Stimulated activated CD4-positive, alpha-beta T cell treated with anti-CD3 and anti-CD28 coated beads, Interleukin-2, amount 100 ng/mL, for 24 hours (primary cell): ENCODE measurements around the gene TDP1.
"Not testable (repeated sequence)": the region's sequence is repeated elsewhere in the genome, so short reads cannot be mapped to it uniquely, and the experiment has no call there.

Experiments used
- DNase-seq, 2 donors: peaks; one replicate each; pipeline ENCODE4 v3.0.0-alpha.2; 2020

TDP1 gene

GRCh38 chr14:90056826-90057225, 101.1 kb downstream of the TDP1 start:
- DNase-seq: no peak

GRCh38 chr14:90058876-90059458, 103.2 kb downstream of the TDP1 start:
- DNase-seq: no peak

- peak; percentile 51 to 69 for DNase-seq
Measured at GRCh38 chr14:90060312-90060964, 104.7 kb downstream of the TDP1 start.

- DNase-seq: peak in 1 of 2 donors; percentile 14
Measured at GRCh38 chr14:90060965-90061684, 105.4 kb downstream of the TDP1 start.

- peak in 1 of 2 donors; percentile 16 for DNase-seq
Measured at GRCh38 chr14:90061685-90062126, 106.0 kb downstream of the TDP1 start, which contains the start of gene KCNK13. TSS of gene KCNK13 (plus strand) at chr14:90061994. CDS start at chr14:90062206, 212 bp downstream.

GRCh38 chr14:90062127-90062794, 106.5 kb downstream of the TDP1 start:
- DNase-seq: peak in 1 of 2 donors; percentile 24

- no peak for DNase-seq
Measured at GRCh38 chr14:90062822-90063539, 107.3 kb downstream of the TDP1 start.

GRCh38 chr14:90072350-90072749, 116.6 kb downstream of the TDP1 start:
- no peak for DNase-seq

GRCh38 chr14:90079576-90079975, 123.8 kb downstream of the TDP1 start:
- no peak for DNase-seq

GRCh38 chr14:90087433-90087832, 131.7 kb downstream of the TDP1 start:
- no peak for DNase-seq

- no peak for DNase-seq
Measured at GRCh38 chr14:90088176-90088575, 132.4 kb downstream of the TDP1 start.

- DNase-seq: not testable (repeated sequence)
Measured at GRCh38 chr14:90089486-90089885, 133.8 kb downstream of the TDP1 start.

- DNase-seq: no peak
Measured at GRCh38 chr14:90091393-90091792, 135.7 kb downstream of the TDP1 start.

GRCh38 chr14:90093942-90094595, 138.3 kb downstream of the TDP1 start:
- DNase-seq: no peak
